ENCODE measurements around the gene TEC.

The TEC gene

DNA sequence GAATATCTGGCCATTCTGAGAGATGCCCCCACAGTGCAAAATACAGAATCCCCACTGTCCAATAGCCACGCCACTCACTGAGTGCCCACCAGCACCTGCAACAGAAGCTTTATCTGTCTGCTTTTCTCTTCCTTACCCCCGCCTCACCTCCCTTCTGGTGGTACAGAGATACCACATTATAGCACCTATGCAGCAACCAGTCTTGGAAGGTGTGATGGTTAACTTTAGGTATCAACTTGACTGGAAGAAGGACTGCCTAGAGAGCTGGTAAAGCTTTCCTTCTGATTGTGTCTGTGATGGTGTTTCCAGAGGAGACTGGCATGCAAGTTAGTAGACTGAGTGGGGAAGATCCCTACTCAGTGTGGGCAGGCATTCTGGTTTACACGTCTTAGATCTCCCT, 73.8 kb downstream of the TEC start:
- TF ChIP-seq, protein P1, sequence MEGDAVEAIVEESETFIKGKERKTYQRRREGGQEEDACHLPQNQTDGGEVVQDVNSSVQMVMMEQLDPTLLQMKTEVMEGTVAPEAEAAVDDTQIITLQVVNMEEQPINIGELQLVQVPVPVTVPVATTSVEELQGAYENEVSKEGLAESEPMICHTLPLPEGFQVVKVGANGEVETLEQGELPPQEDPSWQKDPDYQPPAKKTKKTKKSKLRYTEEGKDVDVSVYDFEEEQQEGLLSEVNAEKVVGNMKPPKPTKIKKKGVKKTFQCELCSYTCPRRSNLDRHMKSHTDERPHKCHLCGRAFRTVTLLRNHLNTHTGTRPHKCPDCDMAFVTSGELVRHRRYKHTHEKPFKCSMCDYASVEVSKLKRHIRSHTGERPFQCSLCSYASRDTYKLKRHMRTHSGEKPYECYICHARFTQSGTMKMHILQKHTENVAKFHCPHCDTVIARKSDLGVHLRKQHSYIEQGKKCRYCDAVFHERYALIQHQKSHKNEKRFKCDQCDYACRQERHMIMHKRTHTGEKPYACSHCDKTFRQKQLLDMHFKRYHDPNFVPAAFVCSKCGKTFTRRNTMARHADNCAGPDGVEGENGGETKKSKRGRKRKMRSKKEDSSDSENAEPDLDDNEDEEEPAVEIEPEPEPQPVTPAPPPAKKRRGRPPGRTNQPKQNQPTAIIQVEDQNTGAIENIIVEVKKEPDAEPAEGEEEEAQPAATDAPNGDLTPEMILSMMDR (IDR thresholded peaks at IDR 0.05; ENCODE audit: low read depth, low read length) = no peak
- no peak overlapping the region for H3K4me3 ChIP-seq (ENCODE audit: low read depth, low read length)
- in situ Hi-C loops (cut with HindIII; ENCODE audit: low sequenced_read_pairs) = no loop called here
- DNase-seq (ENCODE audit: low read depth, low spot score) = no peak

DNA sequence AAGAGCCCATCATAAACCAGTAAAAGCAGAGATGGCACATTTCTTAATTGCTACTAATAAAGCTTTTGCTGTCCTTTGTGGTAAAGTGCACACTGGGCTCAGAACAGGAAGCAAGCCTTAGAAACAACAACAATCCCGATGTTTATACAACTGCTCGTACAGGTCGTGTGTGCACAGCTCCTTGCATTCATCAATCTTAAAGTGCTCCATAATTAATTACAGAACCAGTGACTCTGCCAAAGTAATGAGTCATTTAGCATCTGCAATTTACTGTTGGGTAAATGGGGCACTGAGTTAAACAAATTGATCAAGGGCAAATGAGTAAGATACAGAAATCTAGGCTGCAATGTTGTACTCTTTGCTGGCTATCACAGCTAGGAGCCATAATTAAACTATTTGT, 74.3 kb downstream of the TEC start:
- peak; percentile 35 for DNase-seq (ENCODE audit: low read depth, low spot score)

DNA sequence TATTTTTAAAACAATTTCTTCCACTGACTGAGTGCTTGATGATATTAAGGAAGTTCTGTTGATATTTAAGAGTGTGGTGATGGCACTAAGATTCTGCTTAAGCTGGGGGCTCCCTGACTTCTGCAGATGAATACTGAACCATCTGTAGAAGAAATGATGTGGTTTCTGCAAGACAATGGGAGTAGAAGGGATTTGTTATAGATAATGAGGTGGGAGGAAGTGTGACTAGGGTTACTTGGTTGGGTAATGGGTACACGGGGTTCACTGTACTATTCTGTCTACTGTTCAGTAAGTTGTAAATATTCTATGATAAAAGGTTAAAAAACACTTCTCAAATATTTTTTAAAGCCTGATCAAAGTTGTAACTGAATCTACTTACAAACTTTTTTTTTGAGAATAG, 74.7 kb downstream of the TEC start:
- DNase-seq (ENCODE audit: low read depth, low spot score) = no peak
- no peak overlapping the region for H3K4me3 ChIP-seq (ENCODE audit: low read depth, low read length)
- in situ Hi-C loops (cut with HindIII; ENCODE audit: low sequenced_read_pairs) = no loop called here
- TF ChIP-seq, protein P1 (IDR thresholded peaks at IDR 0.05; ENCODE audit: low read depth, low read length) = no peak

More for the DNA sequence above, 74.3 kb downstream of the TEC start:
- no peak overlapping the region for H3K4me3 ChIP-seq (ENCODE audit: low read depth, low read length)
- TF ChIP-seq, protein P1 (IDR thresholded peaks at IDR 0.05; ENCODE audit: low read depth, low read length) = no peak
- in situ Hi-C loops (cut with HindIII; ENCODE audit: low sequenced_read_pairs) = no loop called here

DNA sequence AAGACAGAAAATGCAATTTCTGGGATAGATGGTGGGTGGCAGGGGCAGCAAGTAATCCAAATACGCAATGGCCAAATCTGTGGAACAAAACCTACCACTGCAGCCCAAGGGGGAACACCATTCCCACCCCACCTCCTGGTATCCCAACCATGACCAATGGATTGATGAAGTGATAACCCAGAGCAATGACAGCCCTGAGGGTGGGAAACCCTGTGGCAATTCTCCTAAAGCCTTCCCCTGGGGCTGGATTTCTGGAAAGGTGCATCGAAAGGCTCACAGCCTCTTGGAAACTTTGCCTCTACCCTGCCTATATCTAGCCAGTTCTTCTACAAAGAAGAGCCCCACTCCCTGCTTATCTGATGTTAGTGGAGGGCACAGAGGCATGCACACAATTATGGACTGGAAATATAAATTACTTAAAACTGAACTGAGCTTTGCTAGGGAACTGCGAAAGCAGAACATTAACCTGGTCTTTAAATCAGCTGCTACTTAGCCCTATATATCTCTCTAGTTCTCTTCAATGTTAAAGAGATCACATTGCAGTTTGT, 75.6 kb downstream of the TEC start:
- DNase-seq (ENCODE audit: low read depth, low spot score) = no peak
- in situ Hi-C loops (cut with HindIII; ENCODE audit: low sequenced_read_pairs) = no loop called here
- TF ChIP-seq, protein P1 (IDR thresholded peaks at IDR 0.05; ENCODE audit: low read depth, low read length) = no peak
- no peak overlapping the region for H3K4me3 ChIP-seq (ENCODE audit: low read depth, low read length)

DNA sequence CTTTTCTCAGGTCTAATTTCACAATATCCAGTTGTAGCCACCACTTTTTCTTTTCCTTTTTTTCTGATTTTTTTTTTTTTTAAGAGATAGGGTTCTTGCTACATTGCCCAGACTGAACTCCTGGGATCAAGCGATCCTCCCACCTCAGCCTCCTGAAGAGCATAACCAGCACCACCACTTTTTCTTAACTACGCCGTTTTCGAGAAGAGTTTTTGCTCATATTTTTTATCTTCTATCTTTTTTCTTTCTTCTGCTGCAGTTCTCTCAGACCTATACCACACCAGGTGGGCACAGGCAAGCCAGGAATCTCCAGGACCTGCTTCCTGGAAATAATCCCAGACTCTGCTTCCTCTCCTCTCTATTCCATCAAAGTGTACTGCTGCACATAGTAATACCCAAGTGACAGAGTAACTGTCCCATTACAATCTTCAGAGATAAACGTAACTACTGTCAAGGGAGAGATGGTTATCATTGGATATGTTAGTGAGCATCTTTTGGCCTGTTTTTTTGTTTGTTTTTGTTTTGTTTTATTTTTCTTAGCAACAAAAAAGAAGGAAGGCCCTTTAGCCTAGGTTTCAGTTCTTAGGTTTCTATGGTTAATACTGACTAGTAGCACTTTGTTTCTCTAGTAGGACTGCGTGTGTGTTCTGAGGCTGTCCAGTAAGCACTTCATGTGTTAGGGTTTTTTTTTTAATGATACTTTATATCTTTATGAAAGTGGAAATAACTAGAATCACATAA, 76.4 kb downstream of the TEC start:
- in situ Hi-C loops (cut with HindIII; ENCODE audit: low sequenced_read_pairs) = no loop called here
- H3K4me3 ChIP-seq (ENCODE audit: low read depth, low read length) = no peak overlapping the region
- TF ChIP-seq, protein P1 (IDR thresholded peaks at IDR 0.05; ENCODE audit: low read depth, low read length) = no peak

DNA sequence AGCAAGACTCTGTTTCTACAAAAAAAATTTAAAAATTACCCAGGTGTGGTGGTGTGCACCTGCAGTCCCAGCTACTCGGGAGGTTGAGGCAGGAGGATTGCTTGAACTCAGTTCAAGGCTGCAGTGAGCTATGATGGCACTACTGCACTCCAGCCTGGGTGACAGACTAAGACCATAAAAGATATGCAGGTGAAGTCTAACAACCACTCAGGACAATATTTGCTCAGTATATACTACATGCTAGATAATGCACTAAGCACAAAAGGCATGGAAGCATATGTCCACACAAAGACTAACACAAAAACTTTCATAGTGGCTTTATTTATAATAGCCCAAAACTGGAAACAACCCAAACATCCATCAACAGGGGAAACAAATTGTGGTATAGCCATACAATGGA, 77.9 kb downstream of the TEC start:
- TF ChIP-seq, protein P1 (IDR thresholded peaks at IDR 0.05; ENCODE audit: low read depth, low read length) = no peak
- DNase-seq (ENCODE audit: low read depth, low spot score) = no peak
- H3K4me3 ChIP-seq (ENCODE audit: low read depth, low read length) = no peak overlapping the region
- in situ Hi-C loops (cut with HindIII; ENCODE audit: low sequenced_read_pairs) = no loop called here

More for the DNA sequence above, 76.4 kb downstream of the TEC start:
- DNase-seq (ENCODE audit: low read depth, low spot score) = no peak
